ENCODE results near the gene OR4C5. TPM values are rescaled to one million over a fixed set of nuclear protein-coding genes. Genes with fewer than 3 reads are reported as not detected.
"Not testable (repeated sequence)": the region's sequence is repeated elsewhere in the genome, so short reads cannot be mapped to it uniquely, and the experiment has no call there.

The OR4C5 gene
- total RNA-seq = not detected

GRCh38 chr11:48366365-48366764, at the start of gene OR4C5:
OR4C5 (minus strand) TSS chr11:48366465; CDS start chr11:48366465, 0 bp downstream.
- Histone ChIP-seq H3K9me3 (ENCODE audit: low read depth, low read length) (no peaks in the 10 kb centered on the region), H3K4me3 (ENCODE audit: low read length) (no peak within 1 kb of the TSS), H3K27me3 (ENCODE audit: insufficient read depth, low read length) (no peaks in the 10 kb centered on the region), H3K4me1 (ENCODE audit: insufficient read depth, low read length) (no peaks in the 10 kb centered on the region)

- Histone ChIP-seq H3K4me1 (ENCODE audit: insufficient read depth, low read length) (no peaks in the 10 kb centered on the region), H3K9me3 (ENCODE audit: low read depth, low read length) (no peaks in the 10 kb centered on the region), H3K4me3 (ENCODE audit: low read length) (no peak overlapping the region), H3K27me3 (ENCODE audit: insufficient read depth, low read length) (no peaks in the 10 kb centered on the region)
Measured at GRCh38 chr11:48384670-48385069, 18.4 kb upstream of the OR4C5 start.

GRCh38 chr11:48384151-48384550, 17.9 kb upstream of the OR4C5 start:
- H3K4me3 ChIP-seq (ENCODE audit: low read length); H3K4me1 ChIP-seq (ENCODE audit: insufficient read depth, low read length); H3K27me3 ChIP-seq (ENCODE audit: insufficient read depth, low read length); H3K9me3 ChIP-seq (ENCODE audit: low read depth, low read length): not testable (repeated sequence)

GRCh38 chr11:48361289-48361688, 5.0 kb downstream of the OR4C5 start:
- not testable (repeated sequence) for H3K4me1 ChIP-seq (ENCODE audit: insufficient read depth, low read length); H3K27me3 ChIP-seq (ENCODE audit: insufficient read depth, low read length); H3K4me3 ChIP-seq (ENCODE audit: low read length); H3K9me3 ChIP-seq (ENCODE audit: low read depth, low read length)

GRCh38 chr11:48354677-48355076, 11.6 kb downstream of the OR4C5 start:
- Histone ChIP-seq H3K4me1 (ENCODE audit: insufficient read depth, low read length) (no peaks in the 10 kb centered on the region), H3K4me3 (ENCODE audit: low read length) (no peak overlapping the region), H3K27me3 (ENCODE audit: insufficient read depth, low read length) (no peaks in the 10 kb centered on the region), H3K9me3 (ENCODE audit: low read depth, low read length) (no peaks in the 10 kb centered on the region)

- Histone ChIP-seq H3K27me3 (ENCODE audit: insufficient read depth, low read length) (no peaks in the 10 kb centered on the region), H3K9me3 (ENCODE audit: low read depth, low read length) (no peaks in the 10 kb centered on the region), H3K4me3 (ENCODE audit: low read length) (no peak overlapping the region), H3K4me1 (ENCODE audit: insufficient read depth, low read length) (no peaks in the 10 kb centered on the region)
Measured at GRCh38 chr11:48354013-48354412, 12.3 kb downstream of the OR4C5 start.

GRCh38 chr11:48346286-48346685, 20.0 kb downstream of the OR4C5 start:
- H3K27me3 ChIP-seq (ENCODE audit: insufficient read depth, low read length) = not testable (repeated sequence)

GRCh38 chr11:48342505-48342904, 23.8 kb downstream of the OR4C5 start:
- H3K27me3 ChIP-seq (ENCODE audit: insufficient read depth, low read length); H3K4me1 ChIP-seq (ENCODE audit: insufficient read depth, low read length); H3K4me3 ChIP-seq (ENCODE audit: low read length); H3K9me3 ChIP-seq (ENCODE audit: low read depth, low read length): not testable (repeated sequence)

More at GRCh38 chr11:48346286-48346685, 20.0 kb downstream of the OR4C5 start:
- H3K4me1 ChIP-seq (ENCODE audit: insufficient read depth, low read length); H3K9me3 ChIP-seq (ENCODE audit: low read depth, low read length); H3K4me3 ChIP-seq (ENCODE audit: low read length): not testable (repeated sequence)

GRCh38 chr11:48341466-48341865, 24.8 kb downstream of the OR4C5 start:
- H3K4me3 ChIP-seq (ENCODE audit: low read length) = no peak overlapping the region
- H3K4me1 ChIP-seq (ENCODE audit: insufficient read depth, low read length) = no peaks in the 10 kb centered on the region
- no peaks in the 10 kb centered on the region for H3K9me3 ChIP-seq (ENCODE audit: low read depth, low read length)
- no peaks in the 10 kb centered on the region for H3K27me3 ChIP-seq (ENCODE audit: insufficient read depth, low read length)

GRCh38 chr11:48324620-48325019, 41.6 kb downstream of the OR4C5 start, which contains the start of gene OR4C3:
OR4C3 (plus strand) TSS chr11:48324920; CDS start chr11:48325022, 102 bp downstream.
- not testable (repeated sequence) for H3K4me3 ChIP-seq (ENCODE audit: low read length); H3K9me3 ChIP-seq (ENCODE audit: low read depth, low read length); H3K27me3 ChIP-seq (ENCODE audit: insufficient read depth, low read length); H3K4me1 ChIP-seq (ENCODE audit: insufficient read depth, low read length)

GRCh38 chr11:48319813-48320212, 46.5 kb downstream of the OR4C5 start:
- not testable (repeated sequence) for H3K9me3 ChIP-seq (ENCODE audit: low read depth, low read length); H3K4me3 ChIP-seq (ENCODE audit: low read length); H3K4me1 ChIP-seq (ENCODE audit: insufficient read depth, low read length); H3K27me3 ChIP-seq (ENCODE audit: insufficient read depth, low read length)

Other genes with a start within 250 kb of the OR4C5 start
- gene OR4B1, start 149.7 kb downstream of the OR4C5 start, total RNA-seq = not detected
- not detected for gene OR4X2, start 121.4 kb downstream of the OR4C5 start, total RNA-seq
- gene OR4X1, start 102.6 kb downstream of the OR4C5 start, total RNA-seq = not detected
- not detected for gene OR4S1, start 60.2 kb downstream of the OR4C5 start, total RNA-seq
- not detected for gene OR4C3, start 41.5 kb downstream of the OR4C5 start, total RNA-seq
- gene OR4A47, start 122.3 kb upstream of the OR4C5 start, total RNA-seq = 0.21 TPM

Measured in mononuclear cell (primary cell).